Erythroblast (primary cell): ENCODE data around the gene NTM.

Source experiments
- GATA1 ChIP-seq: IDR thresholded peaks from 2 replicates; pipeline ENCODE4 v1.6.1; 2011; ENCODE audit warnings: low read depth, mild to moderate bottlenecking, control low read depth, low read length, moderate library complexity
- POLR2A ChIP-seq: IDR thresholded peaks from 2 replicates; pipeline ENCODE4 v1.6.1; 2011; ENCODE audit warnings: mild to moderate bottlenecking, low read length

DNA sequence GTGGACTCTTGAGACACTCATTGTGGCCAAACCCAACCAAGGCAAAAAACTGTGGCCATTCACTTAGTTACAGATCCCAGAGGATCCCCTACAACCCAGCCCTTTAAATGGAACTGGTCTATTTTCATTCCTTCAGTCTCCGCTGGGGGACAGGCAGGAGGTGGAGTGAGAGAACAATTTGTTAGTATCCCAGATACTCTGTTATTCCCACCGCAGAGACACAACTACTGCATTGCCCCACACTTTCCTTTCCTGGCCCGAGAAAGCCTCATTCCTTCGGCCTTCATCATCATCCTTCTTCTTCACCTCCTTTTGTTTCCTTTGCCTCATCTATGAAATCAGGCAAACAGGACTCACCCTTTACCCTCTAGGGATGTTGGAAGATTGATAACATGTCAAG, 191.1 kb downstream of the NTM start:
- TF ChIP-seq POLR2A (no peak), GATA1 (no peak)
